ENCODE data around the gene COG2. TPM values are rescaled to one million over a fixed set of nuclear protein-coding genes. Genes with fewer than 3 reads are reported as not detected.

COG2 gene
- polyA plus RNA-seq, 1 donor (not counting 4 experiments of a cell fraction or from before 2014, with no cell fraction given): 18.6 TPM

DNA sequence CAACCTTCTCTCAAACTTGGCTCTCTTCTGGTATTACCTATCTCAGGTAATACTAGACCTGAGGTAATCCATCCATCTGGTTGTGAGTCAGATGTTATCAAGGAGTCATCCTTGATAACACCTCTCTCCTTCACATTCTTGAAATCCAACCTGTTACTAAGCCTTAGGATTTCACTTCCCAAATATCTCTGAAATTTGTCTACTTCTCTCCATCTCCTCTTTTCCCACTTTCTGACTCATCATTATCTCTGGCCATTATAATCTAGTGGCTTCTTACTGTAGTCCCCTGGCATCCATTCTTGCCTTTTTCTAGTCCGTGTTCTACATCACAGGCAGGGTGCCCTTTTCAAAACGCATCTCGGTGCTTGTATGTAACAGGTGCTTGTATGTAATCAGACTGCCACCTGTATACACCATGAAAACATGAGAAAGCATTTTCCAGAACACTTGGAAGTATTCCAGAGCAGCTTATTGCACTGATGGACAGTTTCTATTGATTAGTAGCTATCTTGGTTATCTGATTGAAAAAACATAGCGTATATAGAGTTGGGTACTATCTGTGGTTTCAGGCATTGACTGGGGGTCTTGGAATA lies 4.5 kb downstream of the COG2 start:
- Histone ChIP-seq H3K27me3 (ENCODE audit: control insufficient read depth, extremely low read depth, insufficient read depth, low read length) (no peaks in the 10 kb centered on the region), H3K36me3 (ENCODE audit: control insufficient read depth in 2 of 2, extremely low read depth in 1 of 2, insufficient read depth in 2 of 2, low read length in 2 of 2) (peaks cover 3% of the 10 kb centered on the region in 2 experiments), H3K27ac (ENCODE audit: control insufficient read depth, insufficient read depth, low read length) (no peak overlapping the region), H2AFZ (ENCODE audit: control insufficient read depth, low read length) (no peak overlapping the region), H3K9me1 (ENCODE audit: control insufficient read depth, extremely low read depth, insufficient read depth, low read length) (peaks cover 4% of the 10 kb centered on the region), H3K9me3 (ENCODE audit: control insufficient read depth, low read depth, low read length) (no peaks in the 10 kb centered on the region), H3K4me1 (ENCODE audit: control insufficient read depth, extremely low read depth, insufficient read depth, low read length) (peaks cover 14% of the 10 kb centered on the region), H3K4me3 (ENCODE audit: control insufficient read depth in 2 of 3, extremely low read depth in 1 of 3, insufficient read depth in 2 of 3, low read depth in 1 of 3, low read length in 3 of 3) (no peak overlapping the region), H3K4me2 (ENCODE audit: control insufficient read depth, extremely low read depth, insufficient read depth, low read depth, low read length) (no peak overlapping the region), H4K20me1 (ENCODE audit: control insufficient read depth, extremely low read depth, insufficient read depth, low read length) (peaks cover 2% of the 10 kb centered on the region), H3K9ac (ENCODE audit: control insufficient read depth, extremely low read depth, insufficient read depth, low read length) (no peak overlapping the region), H3K79me2 (ENCODE audit: control insufficient read depth, insufficient read depth, low read length) (peaks cover 82% of the 10 kb centered on the region)
- DNase-seq (ENCODE audit: low read depth, low spot score) (no peak), FAIRE-seq (no peak)
- dilution Hi-C loops (cut with MboI; ENCODE audit: extremely low pct_ligation_motif_present, low sequenced_read_pairs): no loop called here
- TF ChIP-seq, protein P1, sequence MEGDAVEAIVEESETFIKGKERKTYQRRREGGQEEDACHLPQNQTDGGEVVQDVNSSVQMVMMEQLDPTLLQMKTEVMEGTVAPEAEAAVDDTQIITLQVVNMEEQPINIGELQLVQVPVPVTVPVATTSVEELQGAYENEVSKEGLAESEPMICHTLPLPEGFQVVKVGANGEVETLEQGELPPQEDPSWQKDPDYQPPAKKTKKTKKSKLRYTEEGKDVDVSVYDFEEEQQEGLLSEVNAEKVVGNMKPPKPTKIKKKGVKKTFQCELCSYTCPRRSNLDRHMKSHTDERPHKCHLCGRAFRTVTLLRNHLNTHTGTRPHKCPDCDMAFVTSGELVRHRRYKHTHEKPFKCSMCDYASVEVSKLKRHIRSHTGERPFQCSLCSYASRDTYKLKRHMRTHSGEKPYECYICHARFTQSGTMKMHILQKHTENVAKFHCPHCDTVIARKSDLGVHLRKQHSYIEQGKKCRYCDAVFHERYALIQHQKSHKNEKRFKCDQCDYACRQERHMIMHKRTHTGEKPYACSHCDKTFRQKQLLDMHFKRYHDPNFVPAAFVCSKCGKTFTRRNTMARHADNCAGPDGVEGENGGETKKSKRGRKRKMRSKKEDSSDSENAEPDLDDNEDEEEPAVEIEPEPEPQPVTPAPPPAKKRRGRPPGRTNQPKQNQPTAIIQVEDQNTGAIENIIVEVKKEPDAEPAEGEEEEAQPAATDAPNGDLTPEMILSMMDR (optimal IDR thresholded peaks at IDR 0.05 in 1 of 3, IDR thresholded peaks at IDR 0.05 in 1 of 3, conservative IDR thresholded peaks at IDR 0.05 in 1 of 3; ENCODE audit: extremely low read depth in 1 of 3, insufficient read depth in 2 of 3, low read length in 3 of 3): no peak
- no peak for TF ChIP-seq EZH2 (IDR thresholded peaks at IDR 0.05; ENCODE audit: low read length)

DNA sequence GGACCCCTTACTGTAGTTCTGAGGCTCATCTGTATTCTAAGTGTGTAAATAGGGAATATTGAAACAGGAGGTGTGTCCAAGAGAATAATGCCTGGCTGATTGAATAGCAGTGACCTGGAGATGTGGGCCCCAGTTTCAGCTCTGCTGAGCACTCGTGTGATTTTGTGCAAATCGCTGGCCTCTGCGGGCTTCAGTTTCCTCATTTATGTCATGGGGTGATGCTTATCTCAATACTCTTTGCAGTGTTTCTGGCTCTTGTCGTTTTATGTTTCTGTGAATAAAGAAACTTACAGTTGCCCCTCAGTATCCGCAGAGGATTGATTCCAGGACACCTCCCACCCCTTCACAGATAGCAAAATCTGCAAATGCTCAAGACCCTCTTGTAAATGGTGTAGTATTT lies 5.0 kb downstream of the COG2 start:
- no peak overlapping the region for H3K4me3 ChIP-seq (ENCODE audit: control insufficient read depth in 2 of 3, extremely low read depth in 1 of 3, insufficient read depth in 2 of 3, low read depth in 1 of 3, low read length in 3 of 3)
- H3K79me2 ChIP-seq (ENCODE audit: control insufficient read depth, insufficient read depth, low read length): peaks cover 87% of the 10 kb centered on the region
- H3K9me1 ChIP-seq (ENCODE audit: control insufficient read depth, extremely low read depth, insufficient read depth, low read length): peaks cover 4% of the 10 kb centered on the region
- no peak for FAIRE-seq
- H4K20me1 ChIP-seq (ENCODE audit: control insufficient read depth, extremely low read depth, insufficient read depth, low read length): peaks cover 2% of the 10 kb centered on the region
- DNase-seq (ENCODE audit: low read depth, low spot score): no peak
- H3K36me3 ChIP-seq (ENCODE audit: control insufficient read depth in 2 of 2, extremely low read depth in 1 of 2, insufficient read depth in 2 of 2, low read length in 2 of 2): peaks cover 3% of the 10 kb centered on the region in 2 experiments
- peaks cover 11% of the 10 kb centered on the region for H3K4me1 ChIP-seq (ENCODE audit: control insufficient read depth, extremely low read depth, insufficient read depth, low read length)
- TF ChIP-seq, protein P1 (optimal IDR thresholded peaks at IDR 0.05 in 1 of 3, IDR thresholded peaks at IDR 0.05 in 1 of 3, conservative IDR thresholded peaks at IDR 0.05 in 1 of 3; ENCODE audit: extremely low read depth in 1 of 3, insufficient read depth in 2 of 3, low read length in 3 of 3): no peak
- no peak for TF ChIP-seq EZH2 (IDR thresholded peaks at IDR 0.05; ENCODE audit: low read length)
- H3K27me3 ChIP-seq (ENCODE audit: control insufficient read depth, extremely low read depth, insufficient read depth, low read length): no peaks in the 10 kb centered on the region
- no peak overlapping the region for H2AFZ ChIP-seq (ENCODE audit: control insufficient read depth, low read length)
- H3K9ac ChIP-seq (ENCODE audit: control insufficient read depth, extremely low read depth, insufficient read depth, low read length): no peak overlapping the region
- no peak overlapping the region for H3K4me2 ChIP-seq (ENCODE audit: control insufficient read depth, extremely low read depth, insufficient read depth, low read depth, low read length)
- no peak overlapping the region for H3K27ac ChIP-seq (ENCODE audit: control insufficient read depth, insufficient read depth, low read length)
- H3K9me3 ChIP-seq (ENCODE audit: control insufficient read depth, low read depth, low read length): no peaks in the 10 kb centered on the region
- dilution Hi-C loops (cut with MboI; ENCODE audit: extremely low pct_ligation_motif_present, low sequenced_read_pairs): no loop called here

All from keratinocyte (primary cell).